Gastrocnemius medialis (tissue), 4 donors: Measurements from ENCODE around the gene HES5.

Experiments used
- POLR2A ChIP-seq, 2 donors: fragments of 450-650 bp; IDR thresholded peaks; one replicate each; pipeline ENCODE4 v1.6.1; 2017; ENCODE audit warnings: antibody characterized with exemption in 2 of 2, mild to moderate bottlenecking in 2 of 2, moderate library complexity in 2 of 2
- TF ChIP-seq, protein P1 (sequence below), 5 experiments: fragments of 450-650 bp in 3 of 5; fragments of 200-600 bp in 2 of 5; sonication (generic) in 2 of 5; IDR thresholded peaks in 4 of 5; conservative IDR thresholded peaks in 1 of 5; 1 replicate in 4 of 5; 2 replicates in 1 of 5; pipeline ENCODE4 v1.5.1; 2016 to 2019; ENCODE audit warnings: antibody characterized with exemption in 5 of 5, mild to moderate bottlenecking in 3 of 5, moderate library complexity in 3 of 5

DNA sequence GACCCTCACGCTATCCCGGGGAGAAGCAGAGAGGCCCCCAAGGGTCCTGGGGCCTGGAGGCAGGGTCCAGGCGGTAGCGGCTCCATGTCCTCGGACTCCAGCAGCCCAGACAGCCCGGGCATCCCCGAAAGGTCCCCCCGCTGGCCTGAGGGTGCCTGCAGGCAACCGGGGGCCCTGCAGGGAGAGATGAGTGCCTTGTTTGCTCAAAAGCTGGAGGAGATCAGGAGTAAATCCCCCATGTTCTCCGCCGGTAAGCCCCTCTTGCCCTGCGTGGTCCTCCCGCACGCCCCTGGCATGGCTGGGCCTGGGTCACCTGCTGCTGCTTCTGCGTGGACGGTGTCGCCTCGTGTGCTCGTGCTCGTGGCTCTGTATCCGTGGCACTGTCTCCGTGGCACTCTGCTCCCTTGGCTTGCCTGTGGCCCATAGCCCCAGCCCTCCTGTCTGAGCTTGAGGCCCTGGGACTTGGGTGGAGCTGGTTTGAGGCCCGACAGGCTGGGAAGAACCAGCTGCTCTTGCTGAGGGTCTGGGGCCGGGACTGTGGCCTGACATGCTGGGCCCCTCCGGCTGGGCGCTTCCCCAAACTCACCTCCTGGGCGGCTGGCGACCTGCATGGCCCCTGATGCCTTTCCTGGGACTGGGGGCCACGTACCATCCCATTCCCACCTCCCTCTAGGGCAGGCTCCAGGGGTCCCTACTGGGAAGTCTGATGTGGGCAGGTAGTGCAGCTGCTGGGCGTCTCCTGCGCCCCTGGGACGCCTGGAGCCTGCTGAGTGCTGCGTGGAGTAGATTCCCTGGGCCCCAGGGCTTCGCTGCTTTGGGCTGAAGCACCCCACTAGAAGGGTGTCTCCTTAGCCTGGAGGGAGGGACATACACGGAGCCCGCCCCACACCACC is 27.2 kb downstream of the HES5 start:
- TF ChIP-seq, protein P1, sequence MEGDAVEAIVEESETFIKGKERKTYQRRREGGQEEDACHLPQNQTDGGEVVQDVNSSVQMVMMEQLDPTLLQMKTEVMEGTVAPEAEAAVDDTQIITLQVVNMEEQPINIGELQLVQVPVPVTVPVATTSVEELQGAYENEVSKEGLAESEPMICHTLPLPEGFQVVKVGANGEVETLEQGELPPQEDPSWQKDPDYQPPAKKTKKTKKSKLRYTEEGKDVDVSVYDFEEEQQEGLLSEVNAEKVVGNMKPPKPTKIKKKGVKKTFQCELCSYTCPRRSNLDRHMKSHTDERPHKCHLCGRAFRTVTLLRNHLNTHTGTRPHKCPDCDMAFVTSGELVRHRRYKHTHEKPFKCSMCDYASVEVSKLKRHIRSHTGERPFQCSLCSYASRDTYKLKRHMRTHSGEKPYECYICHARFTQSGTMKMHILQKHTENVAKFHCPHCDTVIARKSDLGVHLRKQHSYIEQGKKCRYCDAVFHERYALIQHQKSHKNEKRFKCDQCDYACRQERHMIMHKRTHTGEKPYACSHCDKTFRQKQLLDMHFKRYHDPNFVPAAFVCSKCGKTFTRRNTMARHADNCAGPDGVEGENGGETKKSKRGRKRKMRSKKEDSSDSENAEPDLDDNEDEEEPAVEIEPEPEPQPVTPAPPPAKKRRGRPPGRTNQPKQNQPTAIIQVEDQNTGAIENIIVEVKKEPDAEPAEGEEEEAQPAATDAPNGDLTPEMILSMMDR (IDR thresholded peaks at IDR 0.05 in 4 of 5, conservative IDR thresholded peaks at IDR 0.05 in 1 of 5) = no peak
- TF ChIP-seq POLR2A (IDR thresholded peaks at IDR 0.05) = no peak
